ENCODE results near the gene CREBBP.

- peak; percentile 95 to 96 (median 96) for TF ChIP-seq CTCF (IDR thresholded peaks at IDR 0.05)
- TF ChIP-seq POLR2A (IDR thresholded peaks at IDR 0.05; ENCODE audit: low read depth), result no peak
Measured at GRCh38 chr16:3690470-3690928, 190.0 kb downstream of the CREBBP start.
